Prostate gland (tissue), 2 donors: ENCODE results near the gene B4GAT1.

Experiments
- POLR2A ChIP-seq: fragments of 450-650 bp; IDR thresholded peaks from one replicate; pipeline ENCODE4 v1.6.1; 2016; ENCODE audit warnings: antibody characterized with exemption, mild to moderate bottlenecking
- POLR2AphosphoS5 ChIP-seq: sonication (generic); formaldehyde crosslinking; IDR thresholded peaks from one replicate; pipeline ENCODE4 v1.6.1; 2017; ENCODE audit warnings: antibody characterized with exemption
- TF ChIP-seq, protein P1 (sequence below), 4 experiments: fragments of 200-600 bp in 2 of 4; fragments of 450-650 bp in 2 of 4; sonication (generic) in 2 of 4; IDR thresholded peaks; 1 replicate in 3 of 4; 2 replicates in 1 of 4; pipeline ENCODE4 v1.5.1; 2016 to 2019; ENCODE audit warnings: antibody characterized with exemption in 4 of 4, mild to moderate bottlenecking in 2 of 4, moderate library complexity in 2 of 4

DNA sequence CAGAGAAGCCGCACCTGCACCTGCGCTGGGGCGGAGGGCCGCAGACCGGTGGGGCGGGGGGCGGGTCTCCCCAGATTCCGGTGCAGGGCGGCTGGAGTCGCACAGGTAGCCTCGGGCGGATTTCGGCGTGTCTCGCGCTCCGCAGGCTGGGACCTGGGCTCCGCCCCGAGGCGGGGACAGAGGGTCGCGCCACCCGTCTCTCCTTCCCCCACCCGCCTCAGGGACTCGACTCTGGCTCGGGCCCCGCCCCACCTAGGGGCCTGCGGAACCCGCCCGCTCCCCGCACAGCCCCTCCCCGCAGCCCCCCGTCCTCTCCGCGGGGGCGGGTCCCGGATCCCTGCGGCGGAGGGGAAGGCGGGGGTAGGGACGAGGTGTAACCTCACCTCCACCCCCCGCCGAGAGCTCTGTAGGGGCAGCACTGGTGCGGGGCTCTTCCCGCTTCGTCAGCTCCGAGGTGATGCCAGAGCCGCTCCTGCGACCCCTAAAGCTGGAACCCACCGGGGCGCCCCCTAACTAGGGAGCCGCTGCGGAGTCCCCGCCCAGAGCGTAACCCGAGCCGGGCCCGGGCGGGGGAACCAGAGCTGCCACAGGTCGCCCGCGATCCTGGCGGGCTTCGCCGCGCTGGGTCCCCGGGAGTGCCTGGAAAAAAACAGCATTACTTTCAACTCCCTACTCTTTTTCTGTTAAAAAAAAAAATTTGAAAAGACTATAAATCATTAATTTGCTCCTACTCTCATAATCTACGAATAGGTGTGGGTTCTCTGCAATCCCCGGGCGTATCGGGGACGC, 24.4 kb upstream of the B4GAT1 start, which contains the start of gene SLC29A2:
- peak; percentile 28 for TF ChIP-seq POLR2AphosphoS5
- TF ChIP-seq, protein P1, sequence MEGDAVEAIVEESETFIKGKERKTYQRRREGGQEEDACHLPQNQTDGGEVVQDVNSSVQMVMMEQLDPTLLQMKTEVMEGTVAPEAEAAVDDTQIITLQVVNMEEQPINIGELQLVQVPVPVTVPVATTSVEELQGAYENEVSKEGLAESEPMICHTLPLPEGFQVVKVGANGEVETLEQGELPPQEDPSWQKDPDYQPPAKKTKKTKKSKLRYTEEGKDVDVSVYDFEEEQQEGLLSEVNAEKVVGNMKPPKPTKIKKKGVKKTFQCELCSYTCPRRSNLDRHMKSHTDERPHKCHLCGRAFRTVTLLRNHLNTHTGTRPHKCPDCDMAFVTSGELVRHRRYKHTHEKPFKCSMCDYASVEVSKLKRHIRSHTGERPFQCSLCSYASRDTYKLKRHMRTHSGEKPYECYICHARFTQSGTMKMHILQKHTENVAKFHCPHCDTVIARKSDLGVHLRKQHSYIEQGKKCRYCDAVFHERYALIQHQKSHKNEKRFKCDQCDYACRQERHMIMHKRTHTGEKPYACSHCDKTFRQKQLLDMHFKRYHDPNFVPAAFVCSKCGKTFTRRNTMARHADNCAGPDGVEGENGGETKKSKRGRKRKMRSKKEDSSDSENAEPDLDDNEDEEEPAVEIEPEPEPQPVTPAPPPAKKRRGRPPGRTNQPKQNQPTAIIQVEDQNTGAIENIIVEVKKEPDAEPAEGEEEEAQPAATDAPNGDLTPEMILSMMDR (IDR thresholded peaks at IDR 0.05): no peak
- TF ChIP-seq POLR2A: no peak
